ENCODE measurements around the gene PRMT3. TPM values are rescaled to one million over a fixed set of nuclear protein-coding genes. Genes with fewer than 3 reads are reported as not detected.

Gene PRMT3
- 10 to 100 TPM in 1 of 2 donors, 1 to 10 TPM in 1; 7.9 to 11.9 TPM for total RNA-seq

- DNase-seq (ENCODE audit: low spot score): peak; percentile 94
- Histone ChIP-seq H3K4me3 (peak within 1 kb of the TSS; percentile 85 to 88), H3K36me3 (peaks cover 10% of the 10 kb centered on the region), H3K27me3 (no peaks in the 10 kb centered on the region), H3K4me1 (peaks cover 0 to 9% of the 10 kb centered on the region in 2 donors), H3K9me3 (no peaks in the 10 kb centered on the region), H3K27ac (peak within 1 kb of the TSS; percentile 96 to 97)
- peak in 1 of 2 donors; percentile 58 for TF ChIP-seq CTCF (IDR thresholded peaks at IDR 0.05)
Measured at GRCh38 chr11:20387261-20388095, at the start of gene PRMT3. Gene PRMT3 (plus strand): TSS chr11:20387716. CDS start chr11:20387747, 31 bp downstream.

- Histone ChIP-seq H3K4me1 (peaks cover 0 to 6% of the 10 kb centered on the region in 2 donors), H3K9me3 (no peaks in the 10 kb centered on the region), H3K27me3 (no peaks in the 10 kb centered on the region), H3K27ac (no peak overlapping the region), H3K4me3 (no peak overlapping the region), H3K36me3 (no peaks in the 10 kb centered on the region)
- no peak for DNase-seq (ENCODE audit: low spot score)
- no peak for TF ChIP-seq CTCF (IDR thresholded peaks at IDR 0.05)
Measured at GRCh38 chr11:20342347-20343141, 45.0 kb upstream of the PRMT3 start.

- Histone ChIP-seq H3K27ac (no peak overlapping the region), H3K36me3 (no peaks in the 10 kb centered on the region), H3K4me1 (no peaks in the 10 kb centered on the region), H3K9me3 (no peaks in the 10 kb centered on the region), H3K4me3 (no peak overlapping the region), H3K27me3 (no peaks in the 10 kb centered on the region)
- TF ChIP-seq CTCF (IDR thresholded peaks at IDR 0.05): no peak
- no peak for DNase-seq (ENCODE audit: low spot score)
Measured at GRCh38 chr11:20351136-20351535, 36.4 kb upstream of the PRMT3 start.

GRCh38 chr11:20351751-20352262 is 35.7 kb upstream of the PRMT3 start:
- Histone ChIP-seq H3K27me3 (no peaks in the 10 kb centered on the region), H3K4me3 (no peak overlapping the region), H3K36me3 (no peaks in the 10 kb centered on the region), H3K4me1 (no peaks in the 10 kb centered on the region), H3K9me3 (no peaks in the 10 kb centered on the region), H3K27ac (no peak overlapping the region)
- no peak for TF ChIP-seq CTCF (IDR thresholded peaks at IDR 0.05)
- DNase-seq (ENCODE audit: low spot score): no peak

GRCh38 chr11:20353829-20354434 is 33.6 kb upstream of the PRMT3 start:
- Histone ChIP-seq H3K9me3 (no peaks in the 10 kb centered on the region), H3K36me3 (no peaks in the 10 kb centered on the region), H3K27me3 (no peaks in the 10 kb centered on the region), H3K4me3 (no peak overlapping the region), H3K4me1 (peaks cover 0 to 4% of the 10 kb centered on the region in 2 donors), H3K27ac (no peak overlapping the region)
- TF ChIP-seq CTCF (IDR thresholded peaks at IDR 0.05): peak; percentile 56 to 86
- no peak for DNase-seq (ENCODE audit: low spot score)
